Inflammatory macrophage (primary cell): ENCODE results near the gene CARMIL1.
"Not testable (repeated sequence)": the region's sequence is repeated elsewhere in the genome, so short reads cannot be mapped to it uniquely, and the experiment has no call there.

ENCODE experiments used
- DNase-seq, 2 donors: peaks; one replicate each; pipeline ENCODE4 v3.0.0-alpha.2; 2020 to 2022

Gene CARMIL1

DNA sequence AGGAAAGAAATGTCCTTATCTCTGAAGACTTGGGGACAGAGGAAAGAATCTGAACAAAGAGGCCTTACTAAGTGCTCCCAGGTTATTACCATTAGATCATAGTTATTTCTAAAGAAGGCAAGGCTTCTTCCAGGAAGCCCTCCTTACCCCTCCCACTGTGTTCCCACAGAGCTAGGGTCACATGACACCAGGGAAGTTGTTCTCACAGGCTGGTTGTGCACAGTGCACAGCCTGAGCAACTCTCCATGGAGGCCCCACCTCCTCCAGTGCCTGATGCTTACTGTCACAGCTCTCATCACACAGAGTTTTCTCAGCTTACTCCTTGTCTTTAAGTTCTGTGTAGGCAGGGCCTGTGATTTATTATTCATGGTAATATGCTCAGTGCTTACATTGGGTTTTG lies 303.9 kb downstream of the CARMIL1 start:
- peak; percentile 2 to 4 for DNase-seq

DNA sequence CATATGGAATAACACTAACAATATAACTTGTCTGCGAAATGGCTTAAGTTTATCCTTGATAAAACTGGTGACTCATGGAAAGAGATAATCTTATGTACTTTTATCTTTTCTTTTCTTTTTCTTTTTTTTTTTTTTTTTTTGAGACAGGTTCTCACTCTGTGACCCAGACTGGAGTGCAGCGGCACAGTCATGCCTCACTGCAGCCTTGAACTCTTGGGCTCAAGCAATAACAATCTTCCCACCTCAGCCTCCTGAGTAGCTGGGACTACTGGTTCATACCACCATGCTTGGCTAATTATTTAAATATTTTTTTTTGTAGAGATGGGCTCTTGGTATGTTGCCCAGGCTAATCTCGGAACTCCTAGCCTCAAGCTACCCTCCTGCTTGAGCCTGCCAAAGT lies 304.7 kb downstream of the CARMIL1 start:
- DNase-seq, result no peak

DNA sequence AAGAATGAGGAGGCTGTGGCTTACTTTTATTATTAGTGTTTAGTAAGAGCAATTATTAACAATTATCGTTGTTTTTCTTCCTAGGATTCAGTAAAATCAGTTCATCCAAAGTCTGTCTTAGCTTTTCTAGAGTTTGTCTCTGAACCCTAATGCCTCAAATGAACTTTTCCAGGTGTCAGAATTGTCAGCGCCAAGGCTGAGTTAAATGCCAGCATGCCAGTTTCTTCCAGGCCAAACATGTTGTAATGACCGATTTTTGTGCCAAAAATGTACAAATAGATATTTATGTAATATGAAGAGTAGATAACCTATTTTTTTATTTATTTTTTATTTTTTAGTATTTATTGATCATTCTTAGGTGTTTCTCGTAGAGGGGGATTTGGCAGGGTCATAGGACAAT lies 306.1 kb downstream of the CARMIL1 start:
- no peak for DNase-seq

DNA sequence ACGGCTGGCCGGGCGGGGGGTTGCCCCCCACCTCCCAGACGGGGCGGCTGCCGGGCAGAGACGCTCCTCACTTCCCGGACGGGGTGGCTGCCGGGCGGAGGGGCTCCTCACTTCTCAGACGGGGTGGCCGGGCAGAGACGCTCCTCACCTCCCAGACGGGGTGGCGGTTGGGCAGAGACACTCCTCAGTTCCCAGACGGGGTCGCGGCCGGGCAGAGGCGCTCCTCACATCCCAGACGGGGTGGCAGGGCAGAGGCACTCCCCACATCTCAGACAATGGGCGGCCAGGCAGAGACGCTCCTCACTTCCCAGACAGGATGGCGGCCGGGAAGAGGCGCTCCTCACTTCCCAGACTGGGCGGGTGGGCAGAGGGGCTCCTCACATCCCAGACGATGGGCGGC lies 306.9 kb downstream of the CARMIL1 start:
- not testable (repeated sequence) for DNase-seq

DNA sequence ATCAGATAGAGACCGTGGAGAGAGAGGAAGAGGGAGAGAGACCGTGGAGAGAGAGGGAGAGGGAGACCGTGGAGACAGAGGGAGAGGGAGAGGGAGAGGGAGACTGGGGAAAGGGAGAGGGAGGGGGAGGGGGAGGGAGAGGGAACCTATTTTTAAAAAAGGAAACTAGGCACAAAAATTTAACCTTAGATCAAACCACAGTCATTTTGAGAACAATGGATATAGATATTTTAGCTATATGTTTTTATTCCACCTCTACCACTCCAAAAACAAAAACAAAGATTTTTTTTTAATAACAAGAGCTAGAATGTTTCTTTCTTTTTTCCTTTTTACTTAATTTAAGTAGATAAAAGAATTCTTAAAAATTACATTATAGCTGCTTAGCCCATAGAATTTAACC lies 307.8 kb downstream of the CARMIL1 start:
- DNase-seq, result no peak

DNA sequence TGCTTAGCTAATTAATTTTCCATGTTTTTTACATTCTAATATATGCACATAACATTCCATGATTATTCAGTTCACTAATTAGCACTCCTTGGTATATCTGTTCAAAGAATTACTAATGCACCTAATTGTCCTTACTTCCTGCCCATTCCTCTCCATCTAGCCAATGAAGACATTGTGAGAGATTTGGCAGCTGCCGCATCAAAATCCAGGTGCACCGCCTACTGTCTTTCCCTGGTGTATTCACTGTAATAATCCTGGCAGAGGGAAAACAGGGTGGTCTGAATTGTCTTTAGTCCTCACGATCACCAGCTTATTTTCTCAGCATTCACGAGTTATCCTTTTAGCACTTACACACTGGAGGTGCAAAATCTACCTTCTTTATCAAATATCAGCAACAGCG lies 311.8 kb downstream of the CARMIL1 start:
- DNase-seq, result no peak

DNA sequence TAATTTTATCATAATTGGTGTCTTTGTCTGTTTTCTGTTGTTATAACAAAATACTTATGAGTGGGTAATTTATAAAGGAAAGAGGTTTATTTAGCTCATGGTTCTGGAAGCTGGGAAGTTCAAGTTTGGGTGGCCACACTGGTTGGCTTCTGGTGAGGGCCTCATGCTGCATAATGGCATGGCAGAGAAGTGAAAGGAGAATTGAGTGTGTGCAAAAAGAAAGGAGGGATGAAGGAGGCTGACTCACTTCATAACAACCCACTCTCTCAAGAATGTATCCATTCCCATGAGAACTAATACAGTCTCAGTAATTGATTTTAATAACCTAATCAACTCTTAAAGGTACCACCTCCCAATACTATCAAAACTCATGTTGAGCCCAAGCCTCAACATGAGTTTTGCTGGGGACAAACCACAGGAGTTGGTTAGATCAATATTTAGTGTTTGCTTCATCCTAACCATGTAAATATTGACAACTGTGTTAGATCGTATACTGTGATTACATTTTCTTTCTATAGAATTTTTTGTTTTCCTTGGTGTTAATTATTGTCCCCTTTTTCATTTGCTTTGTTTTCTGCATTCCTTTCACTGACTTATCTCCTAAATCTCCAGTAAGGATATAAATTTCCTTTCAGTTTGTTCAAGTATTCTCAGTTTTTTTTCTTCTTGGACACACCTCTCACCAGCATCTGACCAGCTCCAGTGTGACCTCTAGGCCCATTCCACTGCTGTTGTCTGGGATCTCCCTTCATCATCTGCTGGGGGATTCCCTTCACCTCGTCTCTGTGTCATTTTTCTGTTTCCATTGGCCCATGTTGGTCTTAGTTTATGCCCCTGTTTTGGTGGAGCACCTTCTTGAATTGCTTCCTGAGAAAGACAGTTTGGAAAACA lies 318.0 kb downstream of the CARMIL1 start:
- DNase-seq, result no peak

DNA sequence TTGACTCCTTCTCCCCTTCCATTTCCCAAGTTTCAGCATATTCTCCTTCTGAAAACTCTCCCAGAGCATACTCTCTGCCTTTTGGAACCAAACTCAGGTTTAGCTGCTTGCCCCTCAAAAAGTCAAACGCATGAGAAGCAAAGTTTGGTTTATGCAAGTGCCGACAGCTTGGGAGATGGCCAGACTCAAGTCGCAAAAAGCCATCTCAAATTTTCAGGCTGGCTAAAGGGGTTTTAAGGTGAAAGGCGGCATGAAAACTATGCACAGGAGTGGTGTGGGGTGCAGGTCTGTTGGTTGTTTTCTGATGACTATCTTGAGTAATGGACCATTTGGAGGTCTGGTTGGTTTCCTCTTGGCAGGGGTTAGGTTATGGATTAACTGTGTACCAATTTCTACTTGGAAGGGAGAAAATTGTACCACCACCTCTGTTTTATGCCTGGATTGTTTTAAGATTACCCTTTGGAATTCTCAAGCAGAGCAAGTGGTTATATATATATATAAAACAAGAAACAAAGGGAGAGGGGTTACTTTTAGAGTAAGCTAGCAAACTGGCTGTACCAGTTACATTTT lies 320.4 kb downstream of the CARMIL1 start:
- DNase-seq, result no peak

DNA sequence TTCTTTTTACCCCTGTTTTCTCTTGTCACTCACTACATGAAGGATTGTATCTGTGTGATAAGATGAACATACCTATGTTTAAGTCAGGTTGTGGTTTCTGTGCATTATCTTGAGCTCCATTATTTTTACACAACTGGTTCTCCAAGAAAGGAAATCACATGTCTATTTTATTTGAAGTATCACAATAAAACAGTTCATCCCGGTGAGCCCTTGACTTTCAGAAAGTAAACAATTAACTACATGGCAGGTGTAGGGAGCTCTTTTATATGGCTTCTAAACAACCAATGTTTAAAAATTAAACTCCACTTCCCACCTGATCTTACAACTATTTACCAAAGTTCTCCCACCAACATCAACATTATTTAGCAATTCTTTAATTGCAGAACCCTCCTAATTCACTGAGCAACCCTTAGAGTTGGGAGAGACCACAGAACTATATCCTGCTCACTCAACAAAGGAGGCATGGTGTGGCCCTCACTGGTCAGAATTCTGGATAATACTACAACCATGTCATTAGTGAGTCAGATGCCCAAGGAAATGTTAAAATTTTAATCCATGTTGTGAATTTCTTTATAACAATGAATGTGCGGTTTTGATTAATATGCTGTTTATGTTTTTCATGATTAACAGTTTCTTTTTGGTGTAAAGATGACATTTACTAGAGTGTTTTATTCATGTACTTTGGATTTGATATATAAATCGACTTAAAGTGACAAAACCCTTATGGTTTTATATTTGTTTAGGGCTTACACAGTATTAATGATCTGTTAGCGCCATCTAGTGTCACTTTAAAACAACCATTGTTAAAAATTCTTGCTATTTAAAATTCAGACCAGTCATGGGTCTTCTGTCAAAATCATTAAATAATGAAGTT lies 322.9 kb downstream of the CARMIL1 start:
- peak; percentile 13 to 53 for DNase-seq

DNA sequence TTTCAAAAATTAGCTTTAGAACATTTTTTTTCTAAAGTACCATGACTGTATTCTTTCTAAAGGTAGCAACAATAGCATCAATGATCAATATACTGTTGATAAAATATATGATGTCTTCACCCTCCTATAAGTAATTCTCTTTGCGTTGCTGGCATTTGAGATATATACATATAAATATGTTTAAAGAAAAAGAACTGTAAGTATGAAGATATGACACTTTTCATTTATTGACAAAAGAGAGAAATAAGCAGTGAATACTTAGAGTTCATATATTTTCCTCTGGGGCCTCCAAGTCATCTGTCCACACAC lies 323.5 kb downstream of the CARMIL1 start:
- DNase-seq, result no peak

DNA sequence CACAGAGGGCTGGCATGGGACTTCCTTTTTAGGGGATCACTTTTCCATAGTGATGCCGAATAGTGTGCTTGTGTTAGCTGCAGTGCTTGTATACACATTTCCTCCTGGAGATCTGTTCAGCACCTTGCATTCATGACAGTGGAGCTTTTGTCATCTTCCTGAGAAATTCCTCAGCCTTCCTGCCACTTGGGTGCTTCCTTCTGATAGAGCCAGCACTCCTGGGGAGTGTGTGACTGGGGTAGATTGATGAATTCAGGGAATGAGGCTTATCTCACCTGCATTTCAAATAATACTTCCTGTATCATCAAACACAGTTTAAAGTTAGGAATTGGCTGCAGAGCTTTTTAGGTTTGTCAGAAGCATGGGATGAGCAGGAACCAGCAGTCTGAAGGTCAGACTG lies 324.1 kb downstream of the CARMIL1 start:
- no peak for DNase-seq

DNA sequence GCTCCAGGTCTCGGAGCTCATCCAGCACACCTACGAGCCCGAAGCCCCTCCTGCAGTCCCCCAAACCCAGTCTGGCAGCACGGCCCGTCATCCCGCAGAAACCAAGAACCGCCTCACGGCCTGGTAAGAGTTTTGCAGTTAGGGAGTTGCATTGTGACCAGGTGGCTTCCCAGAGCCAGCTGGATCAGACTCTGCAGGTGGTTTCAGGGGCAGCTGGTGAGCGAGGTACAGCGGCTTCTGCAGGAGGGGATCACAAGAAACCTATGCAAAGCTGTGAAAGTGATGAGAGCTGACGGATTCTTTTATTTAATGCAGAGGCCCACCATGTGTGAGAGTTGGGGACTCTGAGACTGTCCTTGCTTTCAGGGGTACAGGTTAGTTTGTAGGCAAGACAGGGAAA lies 327.0 kb downstream of the CARMIL1 start:
- no peak for DNase-seq

DNA sequence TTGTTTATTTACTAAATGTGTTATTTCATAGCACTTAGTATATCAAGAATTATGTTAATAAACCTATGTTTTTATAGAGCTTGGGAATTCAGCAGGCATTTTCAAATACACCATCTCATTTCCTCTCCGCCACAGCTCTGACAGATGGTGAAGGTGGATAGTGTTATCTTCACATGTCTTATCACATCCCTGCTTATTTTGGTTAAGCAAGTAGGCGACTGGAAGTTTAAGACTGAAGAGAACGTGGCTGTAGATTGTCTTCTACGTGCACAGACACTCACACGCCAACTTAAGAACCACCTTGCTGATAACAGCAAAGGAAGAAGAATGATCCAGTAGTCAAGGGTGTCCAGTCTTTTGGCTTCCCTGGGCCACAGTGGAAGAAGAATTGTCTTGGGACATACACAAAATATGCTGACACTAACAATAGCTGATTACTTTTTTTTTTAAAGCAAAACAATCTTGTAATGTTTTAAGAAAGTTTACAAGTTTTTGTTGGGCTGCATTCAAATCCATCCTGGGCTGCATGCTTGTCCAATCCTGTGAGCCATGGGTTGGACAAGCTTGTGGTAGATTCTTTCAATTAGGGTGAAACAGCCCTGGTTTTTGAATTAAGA lies 329.5 kb downstream of the CARMIL1 start:
- no peak for DNase-seq

DNA sequence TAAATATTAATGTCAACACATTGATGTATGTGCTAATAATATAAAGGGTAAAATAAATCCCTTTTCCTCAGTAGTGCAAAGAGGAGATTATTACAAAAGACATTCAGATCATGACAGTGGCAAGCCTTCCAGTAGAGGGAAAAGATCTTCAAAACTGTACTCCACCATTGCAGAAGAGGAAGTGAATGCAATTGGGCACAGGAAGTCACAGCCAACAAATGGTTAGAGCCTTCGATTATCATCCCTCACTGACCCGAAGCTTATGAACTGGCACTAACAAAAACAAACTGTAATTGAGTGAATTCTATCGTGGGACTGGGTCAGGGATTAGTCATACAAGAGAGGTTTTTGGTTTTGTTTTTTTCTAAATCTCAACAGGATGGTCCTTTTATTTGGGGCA lies 333.5 kb downstream of the CARMIL1 start:
- DNase-seq, result no peak

DNA sequence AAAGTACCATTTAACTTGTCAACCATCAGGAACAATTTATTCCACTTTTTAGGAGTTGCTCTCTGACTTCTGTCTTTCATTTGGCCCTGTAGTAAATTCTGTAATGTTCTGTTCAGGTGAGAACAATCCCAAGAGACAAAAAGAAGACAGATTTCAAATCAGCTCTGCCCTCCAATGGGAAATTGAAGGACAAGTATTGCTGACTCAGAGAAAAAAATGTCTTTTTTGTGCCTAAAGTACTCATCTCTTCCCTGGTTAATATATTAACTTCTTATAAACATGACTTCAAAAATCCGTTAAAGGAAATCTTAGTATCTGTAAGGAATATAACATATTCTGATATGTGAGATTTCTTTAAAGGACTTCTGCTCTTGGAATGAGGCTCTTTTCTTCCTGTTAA lies 334.2 kb downstream of the CARMIL1 start:
- DNase-seq, result no peak

DNA sequence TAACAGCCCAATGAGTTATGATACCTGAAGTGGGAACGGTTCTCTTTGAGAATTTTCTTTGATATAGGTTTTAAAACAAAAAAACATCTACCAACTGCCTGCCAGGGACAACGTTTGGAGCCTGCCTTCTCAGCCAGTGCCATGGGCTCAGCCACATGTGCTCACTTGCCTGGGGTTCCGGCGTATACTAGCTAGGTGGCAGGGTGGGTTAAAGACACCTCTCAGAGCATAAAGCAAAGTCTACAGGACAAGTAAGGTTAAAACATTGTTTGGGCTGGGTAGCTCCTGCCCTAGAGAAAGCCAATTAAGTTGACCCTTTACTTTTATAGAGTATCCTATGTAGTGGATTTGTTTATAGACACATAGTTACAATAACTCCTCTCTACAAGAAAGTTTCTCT lies 334.9 kb downstream of the CARMIL1 start:
- no peak for DNase-seq

DNA sequence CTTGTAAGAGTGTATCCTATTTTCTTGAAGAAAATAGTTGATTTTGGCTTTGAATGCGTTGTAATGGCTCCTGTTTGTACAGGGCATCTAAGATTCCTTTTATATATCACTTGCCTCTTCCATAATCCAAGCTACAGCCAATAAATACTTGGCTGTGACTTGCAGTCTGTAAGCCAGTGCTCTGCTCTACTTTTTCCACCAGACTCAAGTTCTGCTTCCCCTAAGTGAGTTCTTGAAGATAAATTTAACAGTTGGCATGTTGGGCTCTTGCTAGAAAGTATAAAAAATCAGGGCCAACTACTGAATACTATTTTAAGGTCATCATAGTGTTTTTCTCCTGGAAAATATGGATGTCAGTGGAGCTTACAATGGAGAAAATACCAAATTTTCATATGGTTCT lies 336.3 kb downstream of the CARMIL1 start:
- DNase-seq, result no peak

DNA sequence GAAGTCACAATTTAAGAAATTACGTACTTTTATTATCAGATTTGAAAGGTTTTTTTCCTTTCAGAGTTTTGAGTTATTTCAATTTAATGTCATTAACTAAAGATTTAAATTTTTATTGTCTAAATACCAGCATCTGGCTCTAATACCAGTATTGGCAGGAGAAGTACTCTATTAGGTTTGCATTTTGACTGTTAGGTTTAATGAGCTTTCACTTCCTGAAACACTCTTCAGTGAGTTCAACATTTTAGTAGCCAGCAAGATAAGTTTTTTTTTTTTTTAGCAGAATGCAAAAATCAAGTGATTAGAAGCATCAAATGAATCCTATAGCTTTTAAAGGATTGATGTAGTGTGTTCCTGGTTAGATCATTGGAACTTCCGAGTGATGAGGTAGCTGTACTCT lies 338.8 kb downstream of the CARMIL1 start:
- DNase-seq, result peak in 1 of 2 donors; percentile 7

DNA sequence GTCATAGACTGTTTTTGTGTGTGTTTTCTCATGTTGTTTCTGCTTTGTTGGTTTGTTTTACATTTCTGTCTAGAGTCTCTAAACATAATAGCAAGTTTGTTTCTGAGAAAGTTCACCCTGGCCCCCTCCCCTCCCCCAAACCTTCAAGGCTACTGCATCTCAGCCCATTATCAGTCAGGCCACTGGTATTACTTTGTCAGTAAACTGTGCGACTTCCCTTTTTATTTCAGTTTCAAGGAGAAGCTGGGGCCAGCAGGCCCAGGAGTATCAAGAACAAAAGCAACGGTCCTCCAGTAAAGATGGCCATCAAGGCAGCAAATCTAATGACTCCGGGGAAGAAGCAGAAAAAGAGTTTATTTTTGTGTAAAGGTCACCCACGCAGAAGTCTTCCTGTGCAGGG lies 340.0 kb downstream of the CARMIL1 start:
- DNase-seq, result no peak

DNA sequence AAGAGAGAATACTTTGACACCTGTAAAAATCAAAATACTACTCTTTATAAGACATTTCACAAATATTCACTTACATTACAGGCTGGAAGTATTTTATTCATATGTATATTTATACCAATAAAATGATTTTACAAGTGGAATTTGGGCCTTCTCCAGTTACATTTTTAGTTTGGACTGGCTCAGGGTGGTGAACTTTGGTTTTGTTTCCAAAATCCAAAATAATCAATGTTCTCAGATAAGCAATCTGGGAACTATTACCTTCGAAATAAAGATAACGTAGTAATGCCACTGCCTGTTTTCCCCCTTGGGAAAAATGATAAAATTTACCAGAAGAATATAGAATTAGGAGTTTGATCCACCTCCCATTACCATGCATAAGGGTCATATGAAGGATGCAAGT lies 341.2 kb downstream of the CARMIL1 start:
- no peak for DNase-seq

DNA sequence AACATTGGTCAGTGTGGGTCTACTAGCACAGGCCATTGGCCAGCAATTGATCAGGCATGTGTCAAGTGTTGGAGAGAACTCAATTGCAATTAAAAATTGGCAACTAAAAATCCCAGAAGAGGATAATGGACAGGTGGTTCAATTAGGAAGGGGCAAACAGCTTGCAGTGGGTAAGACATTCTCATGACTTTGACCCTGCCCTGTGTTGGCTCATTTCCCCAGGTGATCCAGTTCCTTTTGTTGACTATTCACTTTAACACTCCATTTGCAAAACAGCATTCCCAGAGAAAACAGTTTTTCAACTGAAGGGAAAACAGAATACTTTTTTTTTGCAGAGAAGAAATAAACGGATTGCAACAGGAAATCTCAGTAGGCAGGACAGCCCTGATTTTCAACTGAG lies 343.9 kb downstream of the CARMIL1 start:
- no peak for DNase-seq

DNA sequence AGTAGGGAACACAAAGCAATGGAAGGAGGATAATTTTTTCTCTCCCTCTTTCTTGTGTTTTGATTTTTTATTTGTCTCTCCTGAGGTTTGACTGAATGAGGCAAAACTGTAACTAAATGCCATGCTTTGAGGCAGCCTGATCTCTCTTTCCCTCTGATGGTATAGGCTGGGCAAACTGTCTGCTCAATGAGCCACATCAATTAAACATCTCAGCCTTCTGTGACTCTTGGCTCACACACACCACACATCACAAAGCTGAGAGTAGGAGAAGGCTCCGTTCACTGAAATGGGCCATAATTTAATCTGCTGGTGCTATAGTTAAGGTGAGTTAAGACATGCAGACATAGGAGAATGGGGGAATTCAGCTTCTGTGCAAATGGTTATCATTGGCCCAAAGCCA lies 344.7 kb downstream of the CARMIL1 start:
- no peak for DNase-seq

DNA sequence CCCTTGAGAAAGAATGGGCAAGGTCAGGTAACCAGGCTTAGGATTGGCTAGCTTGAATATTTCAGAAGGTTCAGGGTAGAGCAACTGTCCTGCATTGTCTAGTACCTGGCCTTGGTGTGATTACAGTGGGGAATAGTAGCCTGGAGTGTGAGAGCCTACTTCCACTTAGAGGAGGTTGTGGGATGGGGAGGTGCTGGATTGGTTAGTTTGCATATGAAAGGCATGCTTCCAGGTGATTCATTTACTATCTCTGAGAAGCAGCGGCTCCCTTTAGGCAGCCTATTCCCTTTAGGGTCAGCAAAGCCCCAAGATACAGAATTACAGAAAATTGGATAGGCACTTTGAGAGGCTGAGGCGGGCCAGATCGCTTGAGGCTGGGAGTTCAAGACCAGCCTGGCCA lies 347.8 kb downstream of the CARMIL1 start:
- DNase-seq, result no peak
